Measurements from ENCODE around the gene RASSF3. TPM values are rescaled to one million over a fixed set of nuclear protein-coding genes. Genes with fewer than 3 reads are reported as not detected.

Gene RASSF3, protein sequence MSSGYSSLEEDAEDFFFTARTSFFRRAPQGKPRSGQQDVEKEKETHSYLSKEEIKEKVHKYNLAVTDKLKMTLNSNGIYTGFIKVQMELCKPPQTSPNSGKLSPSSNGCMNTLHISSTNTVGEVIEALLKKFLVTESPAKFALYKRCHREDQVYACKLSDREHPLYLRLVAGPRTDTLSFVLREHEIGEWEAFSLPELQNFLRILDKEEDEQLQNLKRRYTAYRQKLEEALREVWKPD
- 25.4 to 30.8 TPM (median 26.9 TPM) in 5 replicates for total RNA-seq (2022; extraction: Qiagen RNA extraction)

DNA sequence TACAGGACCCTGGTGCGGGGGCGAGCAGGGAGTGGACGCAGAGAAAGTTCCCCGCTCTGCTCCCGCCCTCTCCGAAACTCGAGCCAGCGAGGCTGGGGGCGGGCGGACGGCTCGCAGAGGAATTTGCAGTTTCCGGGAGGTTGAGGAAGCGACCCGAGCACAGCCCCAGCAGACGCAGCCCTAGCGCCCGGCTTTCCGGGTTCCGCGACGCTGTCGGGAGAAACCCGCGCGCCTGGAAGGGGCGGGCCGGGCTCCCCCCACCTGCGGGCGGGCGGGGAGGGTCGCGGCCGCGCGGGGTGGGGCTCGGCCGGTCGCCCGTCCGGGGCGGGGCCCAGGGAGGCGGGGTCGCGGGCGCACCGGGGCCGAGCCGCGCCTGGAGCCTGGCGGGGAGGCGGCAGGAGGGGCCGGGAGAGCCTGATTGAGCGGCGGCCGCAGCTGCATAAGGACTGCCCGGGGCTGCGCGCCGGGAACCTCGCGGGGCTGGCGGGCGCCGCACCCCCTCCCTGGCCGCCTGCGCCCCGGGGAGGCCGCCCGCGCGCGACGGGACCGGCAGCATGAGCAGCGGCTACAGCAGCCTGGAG, at the start of gene RASSF3:
Gene RASSF3, plus strand, starts transcription at position 417 of the 581 bp plus-strand sequence. Its CDS starts 138 bp downstream, at position 555.

Other genes starting within 250 kb of the RASSF3 start
- gene C12orf56, start 219.7 kb upstream of the RASSF3 start, total RNA-seq (2022; extraction: Qiagen RNA extraction), result 0.03 to 0.15 TPM (median 0.04 TPM) in 4 of 5 replicates, not detected in the other
- gene XPOT, start 206.1 kb upstream of the RASSF3 start, total RNA-seq (2022; extraction: Qiagen RNA extraction), result 48.0 to 54.5 TPM (median 50.5 TPM) in 5 replicates
- gene TBK1, start 158.4 kb upstream of the RASSF3 start, total RNA-seq (2022; extraction: Qiagen RNA extraction), result 22.3 to 29.5 TPM (median 24.0 TPM) in 5 replicates
- gene GNS, start 148.9 kb downstream of the RASSF3 start, total RNA-seq (2022; extraction: Qiagen RNA extraction), result 47.3 to 60.0 TPM (median 52.7 TPM) in 5 replicates
- 1.5 to 1.7 TPM (median 1.7 TPM) in 5 replicates for gene TBC1D30, start 214.2 kb downstream of the RASSF3 start, total RNA-seq (2022; extraction: Qiagen RNA extraction)